Measurements from ENCODE around the gene SLC52A3.

GRCh38 chr20:815226-815625 lies 46.9 kb upstream of the SLC52A3 start:
- TF ChIP-seq POLR2A (IDR thresholded peaks at IDR 0.05) (no peak), POLR2AphosphoS5 (IDR thresholded peaks at IDR 0.05) (no peak), CTCF (IDR thresholded peaks at IDR 0.05) (no peak)
